ENCODE data around the gene COL18A1.

DNA sequence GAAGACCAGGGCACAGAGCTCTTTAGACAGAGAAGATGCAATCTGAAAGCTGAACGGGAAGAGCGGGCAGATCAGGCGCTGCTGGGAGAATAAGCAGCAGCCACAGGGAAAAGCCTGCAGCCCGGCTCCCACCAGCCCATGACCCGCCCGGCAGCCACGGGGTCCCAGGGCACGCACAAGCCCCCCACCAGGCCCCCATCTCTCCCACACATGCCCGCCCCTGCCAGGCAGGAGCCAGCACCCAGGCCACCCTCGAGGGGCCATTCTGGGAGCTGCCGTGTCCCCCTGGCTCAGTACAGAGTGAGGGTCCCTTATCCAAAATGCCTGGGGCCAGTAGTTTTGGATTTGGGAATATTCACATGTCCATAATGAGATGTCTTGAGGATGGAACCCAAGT lies 120.9 kb downstream of the COL18A1 start:
- TF ChIP-seq POLR2A (IDR thresholded peaks at IDR 0.05) (no peak), POLR2AphosphoS5 (IDR thresholded peaks at IDR 0.05) (no peak), EP300 (IDR thresholded peaks at IDR 0.05) (no peak)
- TF ChIP-seq, protein P1, sequence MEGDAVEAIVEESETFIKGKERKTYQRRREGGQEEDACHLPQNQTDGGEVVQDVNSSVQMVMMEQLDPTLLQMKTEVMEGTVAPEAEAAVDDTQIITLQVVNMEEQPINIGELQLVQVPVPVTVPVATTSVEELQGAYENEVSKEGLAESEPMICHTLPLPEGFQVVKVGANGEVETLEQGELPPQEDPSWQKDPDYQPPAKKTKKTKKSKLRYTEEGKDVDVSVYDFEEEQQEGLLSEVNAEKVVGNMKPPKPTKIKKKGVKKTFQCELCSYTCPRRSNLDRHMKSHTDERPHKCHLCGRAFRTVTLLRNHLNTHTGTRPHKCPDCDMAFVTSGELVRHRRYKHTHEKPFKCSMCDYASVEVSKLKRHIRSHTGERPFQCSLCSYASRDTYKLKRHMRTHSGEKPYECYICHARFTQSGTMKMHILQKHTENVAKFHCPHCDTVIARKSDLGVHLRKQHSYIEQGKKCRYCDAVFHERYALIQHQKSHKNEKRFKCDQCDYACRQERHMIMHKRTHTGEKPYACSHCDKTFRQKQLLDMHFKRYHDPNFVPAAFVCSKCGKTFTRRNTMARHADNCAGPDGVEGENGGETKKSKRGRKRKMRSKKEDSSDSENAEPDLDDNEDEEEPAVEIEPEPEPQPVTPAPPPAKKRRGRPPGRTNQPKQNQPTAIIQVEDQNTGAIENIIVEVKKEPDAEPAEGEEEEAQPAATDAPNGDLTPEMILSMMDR (IDR thresholded peaks at IDR 0.05): no peak

All from sigmoid colon (tissue), 4 donors.